WERI-Rb-1 (cell line): ENCODE measurements around the gene RBMS1.

ENCODE experiments used
- DNase-seq: peaks from one replicate; pipeline ENCODE4 v3.0.0-alpha.2; 2020
- H3K27ac ChIP-seq: fragments of 250-450 bp; sonication (Bioruptor Pico); 2 replicates; pipeline ENCODE4 v1.5.1; 2020; ENCODE audit warnings: mild to moderate bottlenecking, moderate library complexity
- H3K27me3 ChIP-seq: fragments of 250-450 bp; sonication (Bioruptor Pico); 2 replicates; pipeline ENCODE4 v1.5.1; 2021; ENCODE audit warnings: mild to moderate bottlenecking, low read depth, moderate library complexity; ENCODE audit not compliant: insufficient read depth, severe bottlenecking
- H3K36me3 ChIP-seq: fragments of 250-450 bp; sonication (Bioruptor Pico); 2 replicates; pipeline ENCODE4 v1.5.1; 2020; ENCODE audit warnings: mild to moderate bottlenecking, moderate library complexity
- H3K4me3 ChIP-seq: 2 replicates; pipeline ENCODE4 v1.5.1; 2011; ENCODE audit warnings: low read depth, mild to moderate bottlenecking, control low read depth, low read length
- H3K9me3 ChIP-seq: fragments of 250-450 bp; sonication (Bioruptor Pico); 2 replicates; pipeline ENCODE4 v1.5.1; 2021; ENCODE audit warnings: mild to moderate bottlenecking, moderate library complexity; ENCODE audit not compliant: severe bottlenecking
- CTCF ChIP-seq: IDR thresholded peaks from 2 replicates; pipeline ENCODE4 v1.5.1; 2011; ENCODE audit warnings: low read depth, mild to moderate bottlenecking, control low read depth, inconsistent platforms, low read length

Gene RBMS1

GRCh38 chr2:160227293-160227915 is 266.2 kb downstream of the RBMS1 start:
- H3K27ac ChIP-seq = no peak overlapping the region
- DNase-seq = no peak
- H3K9me3 ChIP-seq = no peaks in the 10 kb centered on the region
- no peak overlapping the region for H3K4me3 ChIP-seq
- H3K27me3 ChIP-seq = no peaks in the 10 kb centered on the region
- no peak for TF ChIP-seq CTCF
- no peaks in the 10 kb centered on the region for H3K36me3 ChIP-seq

GRCh38 chr2:160226367-160226766 is 267.2 kb downstream of the RBMS1 start:
- Histone ChIP-seq H3K27ac (no peak overlapping the region), H3K4me3 (no peak overlapping the region), H3K36me3 (no peaks in the 10 kb centered on the region), H3K27me3 (no peaks in the 10 kb centered on the region), H3K9me3 (no peaks in the 10 kb centered on the region)
- no peak for DNase-seq
- TF ChIP-seq CTCF = no peak

GRCh38 chr2:160225722-160226121 is 267.9 kb downstream of the RBMS1 start:
- DNase-seq = no peak
- H3K27ac ChIP-seq = no peak overlapping the region

GRCh38 chr2:160224507-160224906 is 269.1 kb downstream of the RBMS1 start:
- Histone ChIP-seq H3K27me3 (no peaks in the 10 kb centered on the region), H3K9me3 (no peaks in the 10 kb centered on the region), H3K27ac (no peak overlapping the region), H3K4me3 (no peak overlapping the region), H3K36me3 (no peaks in the 10 kb centered on the region)
- no peak for DNase-seq
- no peak for TF ChIP-seq CTCF

More at GRCh38 chr2:160225722-160226121, 267.9 kb downstream of the RBMS1 start:
- no peak for TF ChIP-seq CTCF
- no peaks in the 10 kb centered on the region for H3K9me3 ChIP-seq
- no peaks in the 10 kb centered on the region for H3K36me3 ChIP-seq
- no peaks in the 10 kb centered on the region for H3K27me3 ChIP-seq
- H3K4me3 ChIP-seq = no peak overlapping the region

GRCh38 chr2:160224060-160224459 is 269.5 kb downstream of the RBMS1 start:
- no peak for DNase-seq
- Histone ChIP-seq H3K27me3 (no peaks in the 10 kb centered on the region), H3K27ac (no peak overlapping the region), H3K4me3 (no peak overlapping the region), H3K9me3 (no peaks in the 10 kb centered on the region), H3K36me3 (no peaks in the 10 kb centered on the region)
- TF ChIP-seq CTCF = no peak

GRCh38 chr2:160223560-160223959 is 270.0 kb downstream of the RBMS1 start:
- H3K4me3 ChIP-seq = no peak overlapping the region
- no peaks in the 10 kb centered on the region for H3K9me3 ChIP-seq
- TF ChIP-seq CTCF = no peak
- H3K36me3 ChIP-seq = no peaks in the 10 kb centered on the region
- DNase-seq = no peak
- no peaks in the 10 kb centered on the region for H3K27me3 ChIP-seq
- no peak overlapping the region for H3K27ac ChIP-seq
